ENCODE measurements around the gene OLFM3.

The OLFM3 gene

DNA sequence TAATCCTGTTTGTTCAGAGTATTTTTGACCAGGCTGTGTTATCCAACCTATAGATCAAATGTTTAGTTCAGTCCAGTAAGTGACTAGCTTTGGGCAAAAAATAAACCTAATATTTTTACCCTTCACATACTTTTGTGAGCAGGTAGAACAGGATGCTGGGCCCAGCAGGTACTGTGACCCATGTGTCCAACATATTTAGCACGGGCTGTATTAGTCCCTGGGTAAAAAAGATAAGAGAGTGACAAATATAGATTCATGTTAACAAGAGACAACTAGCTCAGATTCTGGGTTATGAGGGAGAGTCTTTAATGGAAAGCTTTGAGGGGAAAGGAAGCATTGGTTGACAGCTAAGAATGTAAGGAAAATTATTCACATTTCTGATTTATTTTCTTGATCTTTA, 43.1 kb downstream of the OLFM3 start:
- DNase-seq (ENCODE audit: extremely low read depth in 1 of 2, low read depth in 1 of 2): no peak

DNA sequence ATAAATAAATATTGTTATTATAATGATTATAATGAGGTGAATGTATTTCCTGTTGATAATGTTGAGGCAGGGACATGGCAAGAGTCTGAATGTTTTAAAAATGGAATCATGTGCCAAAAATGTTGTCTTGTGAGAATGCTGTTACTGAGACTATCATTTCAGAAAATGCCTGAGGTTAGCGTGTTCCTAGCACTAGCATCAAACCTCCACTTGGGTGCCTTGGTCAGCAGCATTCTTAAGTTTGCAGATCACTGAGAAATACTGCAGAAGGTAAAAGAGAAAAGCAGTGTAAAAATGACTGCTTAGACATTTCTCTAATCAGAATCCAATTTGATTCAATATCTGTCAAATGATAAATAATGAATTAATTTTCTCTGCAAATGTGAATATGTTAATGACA, 50.8 kb downstream of the OLFM3 start:
- DNase-seq (ENCODE audit: extremely low read depth in 1 of 2, low read depth in 1 of 2): no peak

DNA sequence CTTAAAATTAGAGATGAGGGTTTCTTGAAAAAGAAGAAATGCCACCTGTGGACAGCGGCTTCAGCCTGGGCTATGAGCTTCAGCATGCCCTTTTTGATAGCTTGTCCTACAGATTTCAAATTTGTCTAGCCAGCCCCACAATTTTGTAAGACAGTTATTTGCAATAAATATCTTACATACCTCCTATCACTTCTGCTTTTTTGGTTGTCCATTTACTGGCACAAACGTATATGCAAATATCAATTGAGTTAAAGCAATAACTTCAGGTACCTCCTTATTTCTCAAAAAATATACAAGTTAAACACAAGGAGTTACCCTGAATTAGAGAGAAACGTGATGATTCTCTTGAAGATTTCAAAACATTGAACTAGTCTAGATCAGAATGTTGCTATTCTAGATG, 53.5 kb downstream of the OLFM3 start:
- DNase-seq (ENCODE audit: extremely low read depth in 1 of 2, low read depth in 1 of 2): no peak

DNA sequence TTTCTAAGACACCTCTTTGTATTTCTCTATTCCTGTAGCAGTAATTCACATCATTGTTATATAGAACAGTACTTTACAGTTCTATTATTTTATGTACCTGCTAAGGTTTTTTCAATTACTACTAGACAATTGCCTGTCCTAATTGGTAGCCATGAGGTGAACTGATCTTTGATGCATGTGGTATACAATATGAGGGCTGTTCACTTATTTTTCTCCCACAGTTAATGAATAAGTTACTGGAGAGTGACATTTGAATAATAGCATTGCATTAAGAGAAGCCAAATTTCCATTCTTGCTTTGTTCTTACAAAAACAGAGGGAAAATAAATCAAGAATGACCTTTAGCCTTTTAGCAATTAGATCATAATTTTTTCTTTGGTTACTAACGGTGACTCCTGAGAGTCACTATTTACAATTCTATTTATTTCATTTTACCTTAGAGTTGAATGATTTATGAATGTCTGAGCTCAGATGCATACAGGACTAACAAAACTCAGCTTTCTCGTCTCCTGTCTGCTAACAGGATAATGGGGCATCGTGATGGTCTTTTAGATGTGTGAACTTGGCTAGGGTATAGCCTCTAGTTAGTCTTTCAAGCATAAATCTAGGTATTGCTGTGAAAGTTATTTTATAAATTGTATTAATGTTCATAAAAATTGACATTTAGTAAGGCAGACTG, 54.1 kb downstream of the OLFM3 start:
- DNase-seq (ENCODE audit: extremely low read depth in 1 of 2, low read depth in 1 of 2): no peak

DNA sequence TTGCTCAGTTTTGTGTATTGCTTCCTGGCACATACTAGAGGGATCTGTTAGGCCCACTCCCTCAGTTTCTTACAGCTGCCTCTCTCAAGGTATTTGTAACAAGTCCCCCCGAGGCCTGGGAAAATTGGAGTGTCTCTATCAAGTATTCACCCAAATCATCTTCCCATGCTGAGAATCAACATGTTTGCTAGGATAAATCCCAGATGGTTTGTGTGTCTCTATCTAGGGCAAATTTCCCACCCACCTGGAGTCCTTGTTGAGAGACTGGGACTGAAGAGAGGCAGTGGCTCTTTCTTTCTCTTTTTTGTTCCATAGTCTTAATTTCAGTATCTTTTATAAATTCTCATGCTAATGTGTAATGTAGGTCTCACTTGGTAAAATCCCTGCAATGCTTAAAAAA, 58.0 kb downstream of the OLFM3 start:
- DNase-seq (ENCODE audit: extremely low read depth in 1 of 2, low read depth in 1 of 2): no peak

DNA sequence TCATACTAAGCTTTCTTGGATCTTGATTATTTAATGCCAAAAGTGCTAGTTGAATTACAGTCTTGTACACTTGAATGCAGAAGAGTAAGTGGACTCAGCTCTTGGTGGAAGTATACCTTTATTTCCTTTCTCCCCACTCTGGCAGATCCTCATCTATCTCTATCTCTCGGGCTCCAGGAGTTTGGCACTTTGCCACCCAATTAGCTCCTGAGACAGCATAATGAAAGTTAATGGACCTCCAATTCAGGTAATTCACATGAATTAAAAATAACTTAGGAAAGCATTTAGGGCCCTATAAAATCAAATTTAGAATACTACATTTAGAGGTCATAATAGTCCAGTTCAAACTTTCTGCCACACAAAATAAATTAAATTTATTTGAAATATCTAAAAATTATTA, 67.4 kb downstream of the OLFM3 start:
- no peak for DNase-seq (ENCODE audit: extremely low read depth in 1 of 2, low read depth in 1 of 2)

DNA sequence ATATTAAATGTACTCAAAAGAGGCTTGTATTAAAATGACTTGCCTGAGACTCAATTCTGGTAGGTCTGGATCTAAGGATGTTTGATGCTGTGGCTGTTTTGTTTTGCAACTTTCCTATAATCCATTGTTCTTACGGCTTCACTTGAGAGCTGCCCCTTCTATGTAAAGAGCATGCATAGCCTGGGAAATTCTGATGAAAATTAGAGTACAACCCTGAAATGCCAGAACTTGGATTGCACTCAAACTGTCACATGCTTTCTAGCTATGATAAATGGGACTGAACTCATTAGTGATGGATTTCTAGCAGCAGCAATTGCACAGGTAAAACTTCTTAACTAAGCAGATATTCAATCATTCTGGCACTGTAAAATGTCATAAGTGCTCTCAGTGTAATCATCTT, 67.9 kb downstream of the OLFM3 start:
- no peak for DNase-seq (ENCODE audit: extremely low read depth in 1 of 2, low read depth in 1 of 2)

DNA sequence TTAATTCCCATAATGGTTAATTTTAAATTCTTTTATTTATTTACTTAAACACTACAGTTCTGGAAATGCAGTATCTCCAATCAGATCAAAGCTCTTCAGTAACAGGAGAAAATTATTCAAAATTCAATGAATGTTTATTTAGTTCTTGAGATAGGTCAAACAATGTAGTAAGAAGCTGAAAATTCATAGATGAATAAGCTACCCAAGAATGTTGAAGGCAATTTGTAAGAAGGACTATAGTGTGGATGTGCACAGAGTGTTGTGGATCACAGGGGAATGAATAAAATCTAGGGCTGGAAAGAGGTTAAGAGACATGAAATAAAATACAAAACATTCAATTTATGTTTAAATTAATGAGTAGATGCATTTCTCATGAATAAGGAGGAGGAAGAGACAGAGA, 72.0 kb downstream of the OLFM3 start:
- no peak for DNase-seq (ENCODE audit: extremely low read depth in 1 of 2, low read depth in 1 of 2)

DNA sequence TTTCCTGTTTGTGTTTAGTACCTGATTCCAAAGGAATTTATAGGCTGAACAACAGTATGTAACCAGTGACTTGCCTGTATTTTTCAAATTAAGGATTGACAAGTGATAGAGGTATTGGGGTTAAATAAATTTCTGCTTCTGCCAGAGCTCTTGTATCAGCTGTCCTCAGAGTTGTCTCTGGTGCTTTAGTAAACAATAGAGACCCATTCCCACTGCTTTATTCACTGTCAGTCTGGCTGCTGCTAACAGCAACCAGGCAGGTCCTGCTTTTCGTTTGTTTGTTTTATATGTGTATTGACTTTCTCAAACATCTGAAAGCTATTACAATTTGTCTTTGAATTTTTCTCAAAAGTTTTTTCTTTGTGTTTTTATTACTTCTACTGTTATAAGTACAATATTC, 76.1 kb downstream of the OLFM3 start:
- no peak for DNase-seq (ENCODE audit: extremely low read depth in 1 of 2, low read depth in 1 of 2)

DNA sequence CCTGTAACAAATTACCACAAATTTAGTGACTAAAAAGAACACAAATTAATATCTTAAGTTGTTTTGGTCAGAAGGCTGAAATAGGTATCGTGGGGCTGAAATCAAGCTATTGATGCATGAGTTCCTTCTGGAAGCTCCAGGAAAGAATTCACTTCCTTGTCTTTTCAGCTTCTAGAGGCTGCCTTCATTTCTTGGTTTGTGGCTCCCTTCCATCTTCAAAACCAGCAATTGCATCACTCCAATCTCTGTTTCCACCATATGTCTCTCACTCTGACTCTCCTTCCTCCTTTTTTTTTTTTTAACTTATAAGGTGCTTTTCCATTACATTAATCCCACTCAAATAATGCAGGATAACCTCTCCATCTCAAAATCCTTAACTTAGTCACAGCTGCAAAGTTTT, 78.4 kb downstream of the OLFM3 start:
- no peak for DNase-seq (ENCODE audit: extremely low read depth in 1 of 2, low read depth in 1 of 2)

DNA sequence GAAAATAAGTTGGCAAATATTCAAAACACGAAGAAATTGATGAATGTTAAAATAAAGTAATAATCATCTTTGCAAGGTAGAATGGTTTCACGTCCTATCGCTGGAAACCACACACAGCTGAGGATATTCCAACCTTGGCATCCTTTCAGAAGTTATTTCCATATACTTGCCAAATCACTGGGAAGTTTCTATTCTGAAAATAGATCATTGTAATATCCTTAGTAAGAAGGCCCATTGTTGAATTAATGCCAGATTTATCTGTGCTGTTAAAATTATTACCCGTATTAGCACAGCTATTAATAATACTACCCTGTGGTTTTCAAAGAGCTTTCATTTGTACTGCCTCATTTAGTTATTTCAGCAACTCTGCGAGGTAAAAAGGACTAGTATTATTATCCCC, 81.1 kb downstream of the OLFM3 start:
- DNase-seq (ENCODE audit: extremely low read depth in 1 of 2, low read depth in 1 of 2): no peak

DNA sequence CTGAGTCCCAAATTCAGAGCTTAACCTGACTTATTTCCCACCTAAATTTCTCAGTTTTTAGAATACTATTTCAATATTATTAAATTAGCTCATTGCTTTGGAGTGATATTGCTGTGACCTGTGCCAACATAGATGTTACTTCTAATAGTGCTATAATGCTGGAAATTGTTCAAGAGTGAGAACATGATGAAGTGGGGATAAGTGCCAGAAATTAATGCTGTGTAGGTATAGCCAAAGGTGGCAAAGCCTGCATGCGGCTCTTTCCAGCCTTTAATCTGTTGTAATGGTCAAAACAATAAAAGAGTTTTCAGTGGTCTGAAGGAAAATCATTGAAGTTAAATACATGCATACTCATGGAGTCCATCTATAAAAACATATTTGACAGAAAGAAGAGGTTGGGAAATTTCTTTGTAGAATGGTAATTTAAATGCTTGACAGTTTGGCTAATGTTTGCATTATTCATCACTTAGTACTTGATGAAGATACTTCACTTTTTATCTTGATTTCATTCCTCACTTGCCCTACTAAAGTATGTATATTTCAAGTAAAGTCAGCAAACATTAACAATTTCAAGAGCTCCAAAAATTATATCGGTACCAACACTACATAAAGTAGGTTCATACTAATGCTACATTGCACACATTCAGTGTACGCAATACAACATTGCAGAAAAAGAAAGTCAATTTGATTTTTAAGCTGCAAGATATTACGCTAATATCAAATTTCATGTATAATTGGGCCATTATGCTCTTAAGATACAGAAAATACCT, 82.1 kb downstream of the OLFM3 start:
- no peak for DNase-seq (ENCODE audit: extremely low read depth in 1 of 2, low read depth in 1 of 2)

DNA sequence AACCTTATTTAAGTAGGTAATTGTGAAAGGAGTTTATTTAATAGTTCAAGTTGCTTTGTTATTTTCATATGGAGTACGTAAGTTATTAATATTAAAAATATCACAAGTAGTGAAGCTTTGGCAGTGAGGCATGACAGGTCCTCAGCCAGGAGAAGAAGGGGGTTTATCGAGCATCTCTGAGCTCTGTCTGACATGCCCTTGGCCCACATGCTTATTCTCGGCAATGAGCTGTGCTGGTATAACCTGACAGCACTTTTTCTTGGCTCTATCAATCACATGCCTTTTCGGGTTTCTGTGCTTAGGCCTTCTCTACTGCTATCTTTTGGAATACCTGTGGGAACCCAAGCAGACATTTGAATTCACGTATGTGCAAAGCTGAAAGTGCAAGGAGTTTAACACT, 84.8 kb downstream of the OLFM3 start:
- DNase-seq (ENCODE audit: extremely low read depth in 1 of 2, low read depth in 1 of 2): no peak

DNA sequence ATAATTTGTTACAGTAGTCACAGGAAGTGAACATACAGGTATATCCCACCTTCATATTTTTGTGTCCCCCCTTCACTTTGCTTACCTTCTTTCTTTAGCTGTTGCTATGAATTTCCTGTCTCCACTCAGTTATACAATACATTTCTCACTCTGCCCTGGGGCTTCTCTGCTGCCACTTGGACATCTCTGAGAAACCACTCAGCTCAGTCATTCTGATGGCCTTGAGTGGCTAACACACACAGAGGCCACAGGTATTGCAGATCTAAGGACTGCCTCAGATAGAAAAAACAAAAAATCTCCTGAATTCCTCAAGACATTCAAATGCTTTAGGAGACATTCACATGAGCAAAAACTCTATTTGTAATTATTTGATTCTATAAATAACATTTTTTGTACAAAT, 87.7 kb downstream of the OLFM3 start:
- DNase-seq (ENCODE audit: extremely low read depth in 1 of 2, low read depth in 1 of 2): no peak

DNA sequence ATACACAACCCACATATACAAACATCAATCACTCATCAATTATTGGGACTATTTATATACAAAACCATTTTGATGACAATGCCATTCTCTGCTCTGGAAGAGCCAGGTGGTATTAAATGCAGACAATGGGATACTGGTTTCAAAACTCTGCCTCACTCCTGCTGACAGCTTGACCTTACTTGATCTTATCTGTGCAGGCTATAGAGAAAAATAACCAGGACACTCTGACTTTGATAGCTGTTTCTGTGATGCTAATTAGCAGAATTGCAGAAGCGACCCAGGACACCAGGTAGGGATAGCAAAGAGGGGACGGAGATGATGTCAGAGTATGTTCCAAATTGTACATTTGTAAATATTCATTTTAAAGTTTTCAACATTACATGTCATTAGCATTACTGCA, 89.5 kb downstream of the OLFM3 start:
- DNase-seq (ENCODE audit: extremely low read depth in 1 of 2, low read depth in 1 of 2): no peak

DNA sequence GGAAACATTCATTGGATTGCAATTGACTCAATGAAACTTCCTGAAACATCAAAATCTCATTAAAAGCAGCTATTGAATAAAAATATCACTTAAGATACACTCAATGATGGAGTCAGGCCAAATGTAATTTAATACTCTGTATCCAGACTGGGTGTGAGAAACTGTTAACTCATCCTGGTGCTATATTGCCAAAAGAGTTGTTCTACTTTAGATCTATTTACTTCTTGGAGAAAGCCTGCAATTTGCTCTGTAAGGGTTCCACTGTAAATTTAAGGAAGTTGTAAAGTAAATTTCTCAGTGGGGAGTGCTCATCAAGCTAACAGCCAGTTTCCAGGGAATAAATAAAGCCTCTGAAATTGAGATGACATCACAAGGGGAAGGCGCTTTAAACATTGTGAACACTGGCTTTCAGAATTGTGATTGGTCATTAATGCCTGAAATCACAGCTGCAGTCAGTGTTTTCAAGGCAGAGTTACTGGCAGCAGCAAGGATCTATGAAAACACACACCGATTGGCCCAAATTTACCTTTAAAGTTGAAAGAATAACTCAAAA, 91.4 kb downstream of the OLFM3 start:
- no peak for DNase-seq (ENCODE audit: extremely low read depth in 1 of 2, low read depth in 1 of 2)

DNA sequence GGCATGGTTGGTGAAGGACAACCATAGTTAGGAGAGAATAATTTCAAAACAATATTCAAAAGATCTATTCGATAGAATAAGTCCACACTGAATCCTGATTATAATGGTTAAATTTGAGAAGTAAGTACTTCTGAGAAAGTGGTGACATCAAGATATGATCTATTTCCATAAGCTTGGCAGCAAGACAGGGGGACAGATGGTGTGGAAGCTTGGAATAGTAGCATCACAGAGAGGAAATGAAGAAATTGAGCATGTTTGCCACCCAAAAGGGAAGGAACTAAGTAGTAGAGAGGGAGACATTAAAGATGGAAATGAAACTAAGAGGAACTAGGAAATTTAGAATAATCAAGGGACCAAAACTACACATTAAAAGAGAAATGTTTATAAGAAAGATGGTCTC, 94.5 kb downstream of the OLFM3 start:
- no peak for DNase-seq (ENCODE audit: extremely low read depth in 1 of 2, low read depth in 1 of 2)

DNA sequence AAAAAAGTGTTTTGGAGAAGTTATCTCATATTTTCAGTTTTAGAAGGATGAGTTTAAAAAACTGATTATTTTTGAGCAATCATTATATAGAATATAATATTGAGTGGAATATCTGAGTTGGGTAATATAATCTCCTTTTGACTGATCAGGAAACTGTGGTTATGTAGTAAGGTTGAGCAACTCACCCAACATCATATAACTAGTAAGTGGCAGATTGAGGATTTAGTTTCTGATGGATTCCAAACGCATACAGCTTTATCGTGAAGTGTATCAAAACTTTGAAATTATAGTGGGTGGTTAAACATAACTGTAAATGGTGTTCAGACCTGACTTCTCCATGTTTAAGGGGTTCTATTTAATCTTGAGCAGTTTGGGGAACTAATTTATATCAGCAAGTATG, 98.6 kb downstream of the OLFM3 start:
- DNase-seq (ENCODE audit: extremely low read depth in 1 of 2, low read depth in 1 of 2): no peak

DNA sequence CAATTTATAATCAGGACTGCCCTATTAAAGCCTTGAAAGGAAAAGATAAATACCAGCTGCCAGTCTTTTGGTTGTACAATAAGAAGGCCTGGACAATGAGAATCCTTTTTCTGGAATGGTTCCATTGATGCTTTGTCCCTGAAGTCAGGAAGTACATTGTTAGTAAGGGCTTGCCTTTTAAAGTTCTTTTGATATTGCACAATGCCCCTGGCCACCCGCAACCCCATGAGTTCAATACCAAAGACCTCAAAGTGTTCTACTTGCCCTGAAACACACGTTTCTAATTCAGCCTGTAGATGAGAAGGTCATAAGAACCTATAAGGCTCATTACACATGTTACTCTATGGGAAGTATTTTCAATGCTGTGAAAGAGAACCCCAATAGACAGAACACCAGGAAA, 112.1 kb downstream of the OLFM3 start:
- no peak for DNase-seq (ENCODE audit: extremely low read depth in 1 of 2, low read depth in 1 of 2)

DNA sequence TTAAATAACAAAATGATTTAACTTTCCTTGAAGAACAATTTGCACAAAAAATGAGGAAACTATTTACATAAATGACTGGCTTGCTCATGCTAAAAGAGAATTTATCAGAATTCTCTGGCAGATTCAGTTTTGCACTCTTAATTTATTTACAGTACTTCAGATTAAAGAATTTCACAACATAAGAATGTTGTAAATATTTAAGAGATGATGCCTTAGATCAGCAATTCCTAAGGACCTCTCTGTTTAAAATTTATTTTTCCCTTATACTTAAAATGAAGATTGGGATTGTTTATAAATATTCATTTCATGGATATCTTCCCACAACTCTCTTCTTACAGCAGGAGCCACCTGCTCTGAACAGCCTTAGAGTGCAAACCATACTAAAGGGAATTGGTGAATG, 120.8 kb downstream of the OLFM3 start:
- no peak for DNase-seq (ENCODE audit: extremely low read depth in 1 of 2, low read depth in 1 of 2)

DNA sequence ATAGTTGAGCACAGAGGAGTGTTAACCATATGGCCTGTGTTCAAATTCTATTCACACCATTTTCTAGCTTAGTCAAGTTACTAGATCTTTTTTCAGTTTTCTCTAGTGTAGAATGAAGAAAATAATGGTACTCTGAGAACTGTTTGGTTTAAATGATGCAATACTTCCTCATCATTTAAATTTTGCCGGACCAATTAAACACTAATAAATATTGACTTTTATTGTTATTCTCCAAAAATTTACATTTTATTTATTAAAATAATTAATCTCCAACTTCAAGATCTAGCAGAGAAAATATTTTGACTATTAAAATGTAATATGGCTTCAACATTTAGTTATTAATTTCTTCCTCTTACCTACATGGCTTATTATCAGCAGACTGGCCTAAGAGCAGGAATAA, 123.1 kb downstream of the OLFM3 start:
- no peak for DNase-seq (ENCODE audit: extremely low read depth in 1 of 2, low read depth in 1 of 2)

DNA sequence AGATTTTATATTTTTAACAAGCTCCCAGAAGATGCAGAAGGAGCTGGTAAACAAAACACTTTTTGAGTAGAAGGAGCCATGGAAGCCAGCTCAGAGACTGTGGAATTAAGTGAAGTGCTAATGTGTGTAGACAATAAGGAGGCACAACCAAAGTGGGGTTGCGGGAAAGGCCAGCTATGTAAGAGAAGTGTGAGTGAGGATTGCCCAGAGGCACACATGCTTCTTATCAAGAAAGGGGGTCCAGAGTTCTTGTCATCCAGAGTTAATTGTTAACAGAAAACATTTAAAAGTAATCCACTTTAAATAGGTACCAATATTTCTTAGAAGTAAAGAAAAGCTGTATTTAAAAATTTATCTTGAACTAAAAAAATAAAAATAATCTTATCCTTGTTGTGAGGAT, 136.8 kb downstream of the OLFM3 start:
- no peak for DNase-seq (ENCODE audit: extremely low read depth in 1 of 2, low read depth in 1 of 2)

DNA sequence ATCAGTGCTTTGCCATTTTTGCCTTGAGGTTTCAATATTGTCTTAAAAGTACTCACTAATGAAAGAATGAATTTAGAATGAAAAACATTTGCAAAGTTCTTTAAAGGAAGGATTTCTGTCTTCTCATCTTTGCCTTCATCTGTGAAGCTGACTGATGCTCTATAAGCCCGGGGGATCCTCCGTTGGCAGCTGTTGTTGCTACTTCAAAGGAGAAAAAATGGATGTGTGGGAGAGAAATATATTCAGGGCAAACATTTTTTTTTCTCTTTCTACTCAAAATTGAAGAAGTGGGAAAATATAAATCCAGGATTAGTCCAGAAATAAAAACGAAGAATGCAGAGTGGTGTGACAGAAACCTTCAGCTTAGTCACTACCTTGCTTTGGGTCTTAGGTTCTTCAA, 142.5 kb downstream of the OLFM3 start:
- DNase-seq (ENCODE audit: extremely low read depth in 1 of 2, low read depth in 1 of 2): no peak
